NCI-H1048 (cell line): ENCODE data around the gene PPP1R1A.

ENCODE experiments used
- DNase-seq: peaks from one replicate; lab custom pipeline; 2025; lab: John Stamatoyannopoulos, UW

PPP1R1A gene

GRCh38 chr12:54571193-54572188 is 17.0 kb downstream of the PPP1R1A start:
- DNase-seq: no peak

- no peak for DNase-seq
Measured at GRCh38 chr12:54569995-54570528, 18.4 kb downstream of the PPP1R1A start.

- DNase-seq: no peak
Measured at GRCh38 chr12:54569072-54569471, 19.4 kb downstream of the PPP1R1A start.

DNA sequence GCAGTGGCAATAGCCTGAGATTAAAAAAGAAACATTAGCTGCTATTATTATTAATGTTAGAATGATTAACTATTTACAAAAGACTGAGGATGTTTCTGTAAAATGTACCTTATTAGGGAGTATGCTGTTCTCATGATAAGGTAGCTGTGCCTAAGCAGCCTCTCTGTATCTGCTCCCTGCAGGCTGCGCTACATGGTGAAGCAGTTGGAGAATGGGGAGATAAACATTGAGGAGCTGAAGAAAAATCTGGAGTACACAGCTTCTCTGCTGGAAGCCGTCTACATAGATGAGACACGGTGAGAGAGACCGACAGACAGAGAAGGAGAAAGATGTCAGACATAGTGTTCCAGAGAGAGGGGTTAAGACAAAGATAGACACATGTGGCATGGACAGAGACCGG is 21.7 kb downstream of the PPP1R1A start:
- no peak for DNase-seq

DNA sequence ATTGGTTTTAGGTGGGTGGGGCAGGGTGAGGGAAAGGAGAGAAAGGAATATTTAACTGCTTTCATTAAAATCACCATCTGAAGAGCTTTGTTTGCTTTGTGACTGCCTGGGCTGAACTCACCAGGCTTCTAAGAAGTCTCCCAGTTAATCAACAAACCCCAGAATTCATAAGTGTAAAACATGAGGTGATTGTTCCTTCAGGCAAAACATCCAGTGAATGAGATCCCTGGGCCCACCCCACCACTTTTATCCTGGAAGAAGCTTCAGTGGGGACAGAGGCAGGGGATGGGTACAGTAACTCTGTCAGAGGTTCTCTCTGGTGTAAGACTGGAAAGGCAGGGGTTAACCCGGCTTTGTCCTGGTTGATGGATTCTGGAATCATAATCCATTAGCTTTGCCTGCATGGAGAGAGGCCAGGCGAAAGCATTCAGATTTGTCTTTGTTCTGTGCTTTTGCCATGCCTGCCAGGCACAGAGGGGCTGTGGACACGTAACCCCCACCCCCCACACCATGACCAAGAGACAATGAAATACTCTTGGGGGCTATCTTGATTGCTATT is 22.4 kb downstream of the PPP1R1A start:
- DNase-seq: no peak

GRCh38 chr12:54565310-54565985 is 23.0 kb downstream of the PPP1R1A start:
- no peak for DNase-seq

DNA sequence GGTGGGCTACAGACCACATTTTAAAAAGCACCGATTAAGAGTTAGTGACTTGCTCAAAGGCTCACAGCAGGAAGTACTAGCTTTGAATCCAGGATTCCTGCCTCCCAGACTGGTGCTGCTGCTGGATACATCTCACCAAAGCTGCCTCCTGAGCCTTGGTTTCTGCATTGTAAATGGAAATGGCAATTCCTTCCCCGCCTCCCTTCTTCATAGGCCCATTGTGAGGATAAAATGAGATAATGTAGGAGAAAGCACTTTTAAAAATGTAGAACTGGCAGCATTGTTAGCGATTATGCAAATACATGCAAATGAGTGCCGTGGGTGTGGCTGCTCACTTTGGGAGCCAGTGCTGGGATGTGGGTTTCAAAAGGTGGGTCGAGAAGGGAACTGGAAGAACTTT is 23.7 kb downstream of the PPP1R1A start:
- no peak for DNase-seq

DNA sequence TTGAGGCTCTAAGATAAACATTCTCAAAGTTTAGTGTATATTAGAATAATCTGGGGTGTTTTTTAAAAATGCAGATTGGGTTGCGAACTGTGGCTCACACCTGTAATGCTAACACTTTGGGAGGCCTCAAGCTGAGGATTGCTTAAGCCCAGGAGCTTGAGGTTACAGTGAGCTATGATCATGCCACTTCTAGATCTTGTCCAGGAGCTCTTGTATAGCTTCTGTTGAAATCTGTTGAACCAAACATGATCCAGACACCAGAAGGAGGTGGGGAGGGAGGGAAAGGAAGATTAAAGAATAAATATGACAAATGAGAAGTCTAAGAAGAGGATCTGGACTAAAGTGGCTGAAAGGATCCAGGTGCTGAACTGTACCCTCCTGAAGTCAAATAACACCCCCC is 24.7 kb downstream of the PPP1R1A start:
- no peak for DNase-seq

- DNase-seq: no peak
Measured at GRCh38 chr12:54562750-54563356, 25.6 kb downstream of the PPP1R1A start.

GRCh38 chr12:54561164-54561563 is 27.3 kb downstream of the PPP1R1A start:
- no peak for DNase-seq

GRCh38 chr12:54560374-54560858 is 28.0 kb downstream of the PPP1R1A start:
- DNase-seq: no peak

- no peak for DNase-seq
Measured at GRCh38 chr12:54558759-54559158, 29.7 kb downstream of the PPP1R1A start.

DNA sequence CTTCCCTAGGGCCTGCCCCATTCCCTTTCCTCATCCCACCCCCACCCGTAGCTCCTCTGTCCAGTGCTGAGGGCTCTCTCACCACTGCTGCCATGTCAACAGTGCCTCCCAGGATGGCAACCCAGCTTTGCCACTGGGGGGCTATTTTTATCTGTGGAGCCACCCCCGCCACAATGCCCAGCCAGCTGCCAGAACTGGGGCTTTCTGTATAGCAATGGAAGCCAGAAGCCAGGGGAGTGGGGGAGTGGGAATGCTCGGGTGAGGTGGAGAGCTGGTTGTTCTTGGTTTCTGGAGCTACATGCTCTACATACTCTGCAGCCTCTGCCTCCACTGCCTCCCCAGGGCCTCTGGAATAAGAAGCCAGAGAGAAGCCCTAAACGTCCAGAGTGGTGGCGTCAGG is 30.1 kb downstream of the PPP1R1A start:
- DNase-seq: no peak

- no peak for DNase-seq
Measured at GRCh38 chr12:54555670-54556257, 32.7 kb downstream of the PPP1R1A start.

- no peak for DNase-seq
Measured at GRCh38 chr12:54549774-54550451, 38.5 kb downstream of the PPP1R1A start.

- no peak for DNase-seq
Measured at GRCh38 chr12:54546511-54546910, 41.9 kb downstream of the PPP1R1A start.

DNA sequence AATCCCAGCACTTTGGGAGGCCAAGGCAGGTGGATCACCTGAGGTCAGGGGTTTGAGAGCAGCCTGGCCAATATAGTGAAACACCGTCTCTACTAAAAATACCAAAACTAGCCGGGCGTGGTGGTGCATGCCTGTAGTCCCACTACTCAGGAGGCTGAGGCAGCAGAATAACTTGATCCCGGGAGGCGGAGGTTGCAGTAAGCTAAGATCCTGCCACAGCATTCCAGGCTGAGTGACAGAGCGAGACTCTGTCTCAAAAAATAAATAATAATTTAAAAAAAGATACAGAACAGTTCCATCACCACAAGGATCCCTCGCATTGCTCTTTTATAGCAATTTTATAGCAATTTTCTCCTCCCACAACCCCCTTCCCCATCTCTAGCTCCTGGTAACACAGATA is 43.7 kb downstream of the PPP1R1A start:
- no peak for DNase-seq

- DNase-seq: no peak
Measured at GRCh38 chr12:54543526-54543925, 44.9 kb downstream of the PPP1R1A start.

GRCh38 chr12:54541751-54542290 is 46.6 kb downstream of the PPP1R1A start:
- DNase-seq: no peak

DNA sequence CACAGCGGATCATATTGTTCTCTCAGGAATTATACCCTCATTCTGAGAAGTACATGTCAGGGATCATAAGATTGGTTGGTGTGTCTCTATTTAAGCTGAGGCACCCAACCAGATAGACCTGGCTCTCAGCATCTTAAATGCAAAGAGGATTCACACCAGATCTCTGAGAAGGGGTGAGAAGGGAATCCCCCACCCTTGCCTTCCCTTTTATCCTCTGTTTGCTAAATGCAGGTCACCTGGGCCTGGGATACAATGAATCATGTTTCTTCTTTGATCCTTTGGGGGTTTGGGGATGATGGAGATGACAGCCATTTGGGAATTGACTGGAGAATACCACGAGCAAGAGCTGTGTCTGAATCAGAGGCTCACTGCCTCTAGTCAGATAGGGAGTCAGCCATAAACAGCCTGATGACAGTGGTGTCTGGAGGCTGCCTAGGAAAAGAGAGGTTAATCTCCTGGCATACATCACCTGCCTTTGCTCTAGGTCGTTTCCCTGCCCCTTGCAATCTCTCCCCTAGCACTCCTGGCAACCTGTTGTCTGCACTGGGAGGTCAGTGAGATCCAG is 50.2 kb downstream of the PPP1R1A start:
- no peak for DNase-seq
